Smooth muscle cell of the brain vasculature (primary cell): ENCODE results near the gene SEPTIN5.

ENCODE experiments used
- DNase-seq: peaks from one replicate; pipeline ENCODE4 v3.0.0-alpha.2; 2012; ENCODE audit warnings: low read depth, low spot score

The SEPTIN5 gene

DNA sequence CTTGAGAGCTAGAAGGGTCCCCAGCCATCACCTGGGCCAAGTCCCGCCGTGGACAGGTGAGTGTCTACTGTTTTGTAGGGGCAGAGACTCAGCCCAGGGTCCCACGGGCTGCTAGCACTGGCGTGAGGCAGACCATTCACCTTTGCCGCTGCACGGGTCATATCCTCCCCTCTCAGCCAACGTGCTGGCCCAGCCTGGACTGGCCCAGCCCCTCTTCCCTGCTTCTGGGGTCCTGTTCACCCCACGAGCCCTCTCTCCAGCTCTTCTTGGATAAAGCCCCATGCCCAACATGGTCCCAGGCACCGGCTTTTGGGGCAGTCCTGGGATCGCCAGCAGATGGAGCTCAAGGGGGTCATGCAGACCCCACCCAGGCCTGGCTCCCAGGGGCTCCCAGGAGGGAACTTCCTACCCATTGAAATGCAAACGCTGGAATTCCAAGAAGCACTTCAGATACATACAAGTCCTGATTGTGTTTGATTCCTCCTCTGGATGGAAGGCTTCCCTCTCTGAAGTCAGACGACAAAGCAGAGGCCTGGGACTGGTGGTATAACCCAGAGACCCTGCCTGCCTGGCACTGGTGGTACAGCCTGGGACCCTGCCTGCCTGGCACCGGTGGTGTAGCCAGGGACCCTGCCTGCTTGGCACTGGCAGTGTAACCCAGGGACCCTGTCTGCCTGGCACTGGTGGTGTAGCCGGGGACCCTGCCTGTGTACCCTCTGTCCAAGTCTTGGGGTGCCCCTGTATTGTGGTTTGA, 8.9 kb upstream of the SEPTIN5 start:
- no peak for DNase-seq

DNA sequence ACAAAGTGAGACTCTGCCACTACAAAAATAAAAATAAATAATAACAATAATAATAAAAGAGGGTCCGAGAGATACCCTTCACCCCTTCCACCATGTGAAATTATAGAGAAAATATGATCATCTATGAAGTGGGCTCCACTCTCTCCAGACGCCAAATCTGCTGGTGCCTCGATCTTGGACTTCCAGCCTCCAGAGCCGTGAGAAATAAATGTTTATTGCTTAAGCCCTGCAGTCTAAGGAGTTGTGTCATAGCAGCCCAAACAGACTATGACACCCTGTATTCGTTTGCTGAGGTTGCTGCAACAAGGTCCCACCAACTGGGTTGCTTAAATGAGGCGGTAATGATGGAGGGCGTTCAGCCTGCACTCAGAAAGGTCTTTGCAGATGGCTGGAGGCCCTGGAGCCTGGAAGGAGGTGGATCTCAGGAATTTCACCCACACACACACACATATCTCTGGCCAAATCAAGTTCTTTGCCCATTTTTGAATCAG, 7.6 kb upstream of the SEPTIN5 start:
- no peak for DNase-seq

DNA sequence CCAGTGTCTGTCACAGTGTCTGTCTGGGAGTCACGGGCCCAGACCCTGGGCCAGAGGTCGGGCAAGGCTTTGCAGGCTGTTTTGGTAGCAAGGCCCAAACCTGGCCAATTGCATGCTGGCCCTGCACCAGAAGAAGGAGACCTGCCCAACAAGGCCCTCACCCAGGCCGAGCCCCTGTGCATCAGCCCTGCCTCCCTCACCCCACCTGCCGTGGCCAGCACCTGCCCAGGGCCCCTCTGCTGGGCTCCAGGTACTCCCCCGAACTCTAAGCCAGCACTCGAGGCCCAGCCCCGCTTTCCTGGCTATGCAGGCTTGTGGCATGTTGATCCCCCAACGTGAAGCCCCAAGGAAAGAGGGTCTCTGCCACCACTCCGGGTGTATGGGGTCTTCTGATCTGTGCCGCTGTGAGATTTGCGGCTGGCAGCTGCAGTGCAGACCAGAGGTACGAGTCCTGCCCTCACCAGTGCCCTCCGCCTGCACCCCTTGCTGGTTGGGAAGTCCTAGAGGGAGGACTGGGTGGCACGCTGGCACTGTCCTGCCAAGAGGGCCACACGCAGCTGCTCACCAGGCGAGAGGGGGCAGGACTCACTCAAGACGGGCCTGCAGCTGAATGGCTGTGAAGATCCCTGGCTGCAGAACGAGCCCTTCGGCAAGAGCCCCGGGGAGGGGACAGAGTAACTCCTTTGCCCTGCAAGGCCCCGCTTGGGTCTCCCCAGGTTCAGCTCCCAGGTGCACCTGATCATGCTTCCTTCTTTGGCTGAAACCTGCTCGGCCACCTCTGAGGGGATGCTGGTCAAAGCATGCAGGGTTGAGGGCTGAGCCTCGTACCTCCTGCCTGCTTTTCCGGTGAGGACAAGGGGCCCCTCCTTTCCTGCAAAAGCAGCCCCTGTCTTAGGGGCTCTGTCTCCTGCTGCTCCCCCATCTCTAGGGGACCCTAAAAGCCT, 6.7 kb upstream of the SEPTIN5 start:
- DNase-seq = no peak

DNA sequence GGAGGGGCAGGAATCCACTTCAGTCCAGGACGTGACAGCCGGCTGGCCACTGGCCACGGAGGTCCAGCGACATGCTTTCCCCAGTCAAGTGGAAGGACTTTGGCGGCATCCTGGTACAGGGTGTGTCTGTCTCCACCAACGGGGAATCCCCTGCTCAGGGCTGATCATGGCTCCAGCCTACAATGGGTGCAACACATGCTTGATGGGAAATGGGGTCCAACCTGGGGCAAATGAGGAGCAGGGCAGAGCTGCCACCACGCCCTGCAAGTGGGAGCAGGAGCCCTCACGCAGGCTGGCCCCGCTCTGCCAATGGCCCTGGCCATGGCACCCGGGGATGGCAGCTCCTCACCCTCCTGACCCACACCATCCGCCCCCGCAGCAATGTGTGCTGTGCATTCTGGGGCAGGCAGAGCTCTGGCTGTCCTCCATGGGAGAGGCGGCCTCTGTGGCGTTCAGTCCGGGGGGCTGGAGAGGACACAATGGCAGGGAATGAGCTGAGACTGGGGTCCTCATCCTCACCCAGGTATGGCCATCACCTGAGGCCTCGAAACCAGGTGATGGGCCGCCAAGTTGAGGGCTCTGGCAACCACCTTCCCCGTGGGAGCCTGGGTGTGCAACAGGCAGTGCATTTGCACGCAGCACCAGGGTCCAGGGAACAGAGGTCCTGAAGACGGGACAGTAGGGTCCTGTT, 5.8 kb upstream of the SEPTIN5 start:
- no peak for DNase-seq

DNA sequence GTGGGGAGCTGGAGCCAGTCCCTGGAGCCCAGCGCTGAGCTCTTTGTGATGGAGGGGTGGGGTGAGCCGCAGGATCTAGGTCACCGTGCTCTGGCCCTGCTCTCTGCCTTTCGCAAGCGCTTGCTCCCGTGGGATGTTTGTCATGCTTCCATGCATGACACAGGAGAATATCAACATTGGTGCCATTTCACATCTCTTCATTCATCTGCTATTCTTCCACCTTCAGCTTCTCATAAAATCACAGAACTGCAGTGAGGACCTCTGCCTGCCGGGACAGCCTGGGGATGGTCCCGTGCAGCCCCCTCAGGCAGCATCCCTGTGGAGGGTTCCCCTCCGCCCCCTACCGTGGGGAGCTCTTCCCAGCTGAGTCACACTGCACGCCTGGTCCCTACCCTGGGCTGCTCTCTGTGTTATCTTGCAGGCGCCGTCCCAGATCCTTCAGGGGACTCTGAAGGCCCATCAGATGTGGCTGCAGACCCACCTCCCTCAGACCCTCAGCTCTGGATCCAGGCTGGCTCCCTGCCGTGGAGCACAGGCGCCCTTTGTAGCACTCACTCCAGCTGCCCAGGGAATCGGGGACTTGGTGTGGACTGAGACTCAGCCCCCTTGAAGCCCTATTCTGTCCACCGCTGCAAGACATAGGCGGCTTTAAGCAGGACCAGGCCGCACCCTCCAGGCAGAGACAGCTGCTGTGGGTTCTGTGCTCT, 5.1 kb upstream of the SEPTIN5 start:
- no peak for DNase-seq

DNA sequence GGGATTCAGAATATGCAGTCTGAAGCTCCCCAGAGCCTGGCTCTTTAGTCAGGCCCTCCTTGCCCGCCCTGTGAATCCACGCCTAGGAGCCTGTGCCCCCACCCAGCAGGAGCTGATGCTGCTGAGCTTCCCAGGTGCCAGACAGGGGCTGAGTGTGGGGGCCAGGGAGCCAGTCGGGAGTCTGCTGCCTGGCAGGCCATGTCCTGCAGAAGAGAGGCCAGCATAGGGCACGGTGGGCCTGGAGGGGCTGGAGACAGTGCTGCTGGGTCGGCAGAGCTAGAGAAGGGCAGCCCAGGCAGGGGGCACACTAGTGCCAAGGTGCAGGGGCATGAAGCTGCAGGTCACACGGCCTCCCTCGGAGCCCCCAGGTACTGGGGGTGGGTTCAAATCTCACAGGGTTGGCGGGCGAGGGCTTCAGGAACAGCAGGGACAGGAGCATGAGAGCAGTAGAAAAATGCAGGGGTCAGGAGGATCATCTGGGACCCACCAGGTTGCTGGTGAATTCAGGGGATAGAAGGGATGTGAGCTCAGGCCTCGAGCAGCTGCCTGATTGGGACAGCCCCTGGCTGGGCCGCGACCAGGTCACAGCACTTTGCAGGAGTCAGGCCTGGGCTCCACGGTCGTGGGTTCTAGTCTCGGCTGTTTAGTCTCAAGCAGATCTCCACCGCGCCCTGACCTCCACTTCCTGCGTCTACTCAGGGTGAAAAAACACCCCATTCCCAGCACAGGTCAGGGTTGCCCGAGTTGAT, 4.1 kb upstream of the SEPTIN5 start:
- DNase-seq = no peak

DNA sequence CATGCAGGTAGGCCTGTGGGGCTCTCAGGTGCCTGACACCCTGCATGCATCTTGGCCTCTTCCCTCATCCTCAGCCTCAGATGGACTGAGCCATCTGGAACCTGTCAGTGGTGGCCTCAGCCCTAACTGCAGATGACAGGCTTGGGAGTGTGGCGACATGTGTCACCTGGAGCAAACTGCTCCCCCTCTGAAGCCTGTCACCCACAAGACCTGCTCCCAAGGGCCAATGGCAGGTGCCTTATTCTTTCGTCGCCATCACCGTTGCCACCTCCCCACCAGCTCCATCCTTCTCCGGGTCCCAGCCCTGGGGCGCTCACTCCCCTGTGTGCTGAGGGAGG, 3.6 kb upstream of the SEPTIN5 start:
- DNase-seq = no peak

DNA sequence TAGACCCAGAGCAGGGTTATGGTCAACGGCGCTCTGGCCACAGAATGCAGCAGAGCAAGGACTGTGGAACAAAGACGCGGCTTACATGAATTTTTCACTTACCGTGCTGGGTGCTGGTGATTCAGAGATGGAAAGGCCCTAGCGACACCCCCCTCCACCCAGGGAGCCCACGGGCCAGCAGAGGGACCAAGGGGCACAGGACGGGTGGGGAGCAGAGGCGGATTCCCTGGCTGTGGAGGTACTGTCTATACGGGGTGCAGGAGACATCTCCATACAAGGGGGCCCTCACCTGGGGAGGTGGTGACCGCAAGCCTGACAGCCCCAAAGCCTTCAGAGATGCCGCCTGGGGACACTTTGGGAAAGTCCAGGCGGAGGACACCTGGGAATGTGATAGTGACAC, 1.1 kb upstream of the SEPTIN5 start:
- no peak for DNase-seq

DNA sequence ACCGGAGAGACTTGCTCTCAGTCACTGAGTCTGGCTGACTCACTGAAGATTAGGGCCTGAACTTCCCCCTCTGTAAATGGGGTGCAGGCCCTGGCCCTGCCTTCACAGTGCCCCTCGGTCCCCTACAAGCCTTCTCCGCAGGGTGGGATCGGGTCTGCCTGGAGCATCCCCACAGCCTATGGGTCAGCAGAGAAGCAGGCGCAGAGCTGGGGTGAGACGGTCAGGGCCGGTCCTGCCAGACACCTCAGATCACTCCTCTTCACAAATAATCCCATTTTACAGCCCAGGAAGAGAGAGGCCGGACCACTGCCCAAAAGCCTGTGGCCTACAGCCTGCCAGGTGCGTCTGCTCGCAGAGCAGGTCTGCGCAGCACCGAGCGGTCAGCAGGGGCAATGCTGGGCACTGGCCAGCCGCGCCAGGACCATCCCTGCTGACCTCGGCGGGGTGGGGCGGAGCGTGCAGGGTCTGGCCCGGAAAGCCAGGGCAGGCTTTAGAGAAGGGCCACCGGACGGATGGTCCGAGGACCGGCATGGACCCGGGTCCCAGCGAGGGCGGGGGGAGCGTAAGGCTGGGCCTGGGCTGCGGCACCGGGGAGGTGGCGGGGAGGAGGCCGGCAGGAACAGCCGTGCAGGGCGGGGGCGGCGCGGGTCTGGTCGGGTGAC, 522 bp upstream of the SEPTIN5 start:
- no peak for DNase-seq

DNA sequence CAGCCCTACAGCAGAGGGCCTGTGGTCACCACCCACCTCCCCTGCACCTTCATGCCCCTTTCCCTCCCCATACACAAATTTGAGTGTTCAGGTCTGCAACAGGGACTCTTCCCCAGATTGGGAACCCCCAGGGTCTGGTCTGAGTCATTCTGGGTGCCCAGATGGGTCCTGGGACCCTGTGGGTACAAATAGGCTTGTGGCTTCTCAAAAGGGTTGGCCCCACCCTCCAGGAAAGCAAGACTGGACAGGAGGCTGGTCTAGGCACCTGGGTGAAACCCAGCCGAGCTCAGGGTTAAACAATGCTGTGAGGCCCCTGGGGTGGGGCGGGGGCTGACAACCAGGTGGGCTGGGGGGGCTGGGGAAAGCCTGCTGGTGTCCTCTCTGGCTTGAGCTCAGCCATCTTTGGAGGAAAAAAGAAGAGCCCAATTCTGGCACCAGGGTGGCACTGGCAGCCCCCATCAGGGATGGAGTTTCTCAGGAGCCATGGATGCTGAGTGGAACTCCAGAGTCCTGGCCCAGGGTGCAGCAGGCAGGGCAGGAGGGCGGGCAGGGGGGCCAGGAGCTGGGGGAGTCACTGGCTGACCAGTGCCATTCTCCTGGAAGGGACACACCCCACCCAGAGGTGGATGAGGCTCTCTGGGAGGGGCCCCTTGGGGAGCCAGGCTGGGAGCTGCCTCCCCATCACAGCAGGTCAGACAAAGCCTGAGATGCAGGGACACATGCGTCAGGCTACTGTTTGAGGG, 1.1 kb downstream of the SEPTIN5 start:
- DNase-seq = no peak

DNA sequence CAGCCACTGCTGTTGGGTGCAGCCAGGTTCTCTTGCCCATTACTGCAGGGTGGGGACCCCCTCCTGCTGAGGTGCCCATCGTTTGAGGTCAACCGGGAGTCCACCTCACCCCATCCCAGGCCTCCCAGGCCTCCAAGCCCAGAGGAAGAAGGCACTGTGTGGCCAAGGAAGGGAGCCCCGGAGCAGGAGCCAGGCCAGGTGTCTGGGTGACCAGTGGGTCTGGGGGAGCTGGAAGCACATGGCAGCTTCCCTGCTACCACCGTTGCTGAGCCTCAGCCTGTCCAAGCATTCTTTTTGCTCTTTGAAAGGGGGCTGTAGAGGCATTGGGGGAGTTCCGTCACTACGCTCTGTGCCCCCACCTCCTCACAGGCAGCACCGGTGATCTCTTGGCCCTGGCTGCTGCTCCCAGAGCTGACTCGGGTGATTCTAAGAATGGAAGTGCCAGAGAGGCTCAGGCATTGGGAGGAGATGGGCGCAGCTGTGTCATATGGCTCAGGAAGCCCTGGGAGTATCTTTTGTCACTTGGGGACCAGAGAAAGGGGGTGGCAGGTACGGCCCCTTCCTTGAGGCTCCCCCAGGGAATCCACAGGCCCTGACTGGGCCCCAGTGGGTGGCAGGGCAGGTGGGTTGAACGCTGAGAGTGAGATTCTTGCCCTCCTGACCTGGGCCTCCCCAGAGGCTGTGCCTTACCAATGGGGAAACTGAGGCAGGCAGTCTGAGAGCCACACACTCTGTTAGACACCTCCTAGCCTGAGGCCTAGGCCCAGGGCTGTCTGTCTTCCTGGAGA, 1.9 kb downstream of the SEPTIN5 start:
- DNase-seq = no peak

DNA sequence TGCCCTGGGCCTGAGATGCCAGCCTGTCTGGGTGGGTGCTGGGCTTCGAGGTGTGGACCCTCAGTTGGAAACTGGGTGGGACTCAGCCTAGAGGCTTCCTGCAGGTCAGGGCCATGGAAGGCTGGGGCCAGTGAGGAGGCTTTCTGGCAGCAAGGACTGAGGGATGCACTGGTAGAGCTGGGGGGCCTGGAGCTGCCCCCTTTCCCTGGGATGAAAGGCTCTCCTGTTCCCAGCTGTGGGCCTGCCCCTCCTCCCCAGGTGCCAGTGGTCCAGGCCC, 2.5 kb downstream of the SEPTIN5 start:
- no peak for DNase-seq

DNA sequence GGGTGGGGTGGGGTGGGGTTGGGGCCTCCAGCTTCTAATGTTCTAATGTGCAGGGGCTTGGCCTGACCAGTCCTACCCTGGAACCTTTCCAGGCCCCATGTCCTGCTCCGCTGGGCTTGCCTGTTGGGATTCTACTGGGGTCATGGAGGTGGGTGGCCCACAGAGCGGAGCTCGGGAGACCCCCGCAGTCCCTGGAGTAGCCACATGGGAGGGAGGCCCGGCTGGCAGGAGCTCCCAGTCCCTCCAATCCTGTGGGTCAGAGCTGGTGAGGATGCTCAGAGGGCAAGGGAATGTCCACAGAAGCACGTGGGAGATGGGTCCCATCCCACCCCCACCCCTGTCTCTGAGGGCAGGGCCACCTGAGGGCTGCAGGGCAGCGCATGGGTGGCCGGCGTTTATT, 2.9 kb downstream of the SEPTIN5 start:
- DNase-seq = no peak

DNA sequence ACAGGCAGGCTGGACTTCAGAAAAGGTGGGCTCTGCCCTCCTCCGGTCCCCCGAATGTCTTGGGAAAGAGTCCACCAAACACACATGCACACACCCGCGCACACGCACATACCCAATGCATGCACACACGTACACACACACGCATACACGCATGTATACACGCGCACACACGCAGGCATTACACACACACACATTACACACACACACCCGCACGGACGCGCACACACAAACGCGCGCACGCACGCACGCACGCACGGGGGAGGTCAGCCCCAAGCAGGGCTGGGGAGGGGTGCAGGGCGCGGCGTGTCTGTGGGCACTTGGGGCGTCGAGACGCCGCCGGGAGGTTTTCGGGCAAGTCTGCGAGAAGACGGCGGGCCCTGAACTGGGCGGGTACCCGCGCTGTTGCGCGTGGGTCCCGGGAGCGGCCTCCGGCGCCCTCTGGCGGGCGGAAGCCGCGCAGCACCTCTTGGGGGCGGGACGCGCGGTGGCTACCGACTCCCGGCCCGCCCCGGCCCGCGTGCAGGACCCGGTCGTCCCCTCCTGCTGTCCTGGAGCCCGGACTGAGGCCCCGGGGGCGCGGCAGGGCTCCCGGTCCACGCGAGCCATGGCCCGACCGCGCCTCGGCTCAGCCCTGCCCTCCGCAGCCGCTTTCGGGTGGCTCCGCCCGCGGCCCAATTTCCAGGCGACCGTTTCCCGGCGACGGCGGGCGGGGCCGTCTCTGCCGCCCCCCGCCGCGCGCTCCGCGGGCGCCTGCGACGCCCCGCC, 3.6 kb downstream of the SEPTIN5 start:
- DNase-seq = no peak

DNA sequence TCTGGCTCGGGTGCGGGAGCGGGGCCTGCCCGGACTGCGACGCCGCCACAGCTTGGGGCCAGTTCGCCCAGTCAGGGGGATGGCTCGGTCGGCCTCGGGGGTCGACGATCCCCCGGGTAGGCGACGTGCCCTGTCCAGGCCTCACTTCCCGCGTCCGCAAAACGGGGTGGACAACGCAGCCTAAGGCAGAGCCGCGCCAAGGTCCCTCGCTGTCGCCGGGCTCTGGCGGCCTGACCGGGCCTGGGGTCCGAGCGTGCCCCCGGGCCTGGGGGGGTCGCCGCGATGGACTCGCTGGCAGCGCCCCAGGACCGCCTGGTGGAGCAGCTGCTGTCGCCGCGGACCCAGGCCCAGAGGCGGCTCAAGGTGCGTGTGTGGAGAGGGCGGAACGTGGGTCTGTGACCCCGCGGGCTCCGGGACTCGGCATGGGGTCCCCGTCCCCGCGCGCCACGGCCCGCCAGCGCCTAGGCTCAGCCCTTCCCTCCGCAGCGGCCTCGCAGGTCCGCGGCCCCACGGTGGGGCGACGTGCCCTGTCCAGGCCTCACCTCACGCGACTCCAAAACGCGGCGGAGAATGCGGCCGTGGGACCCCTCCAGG, 4.2 kb downstream of the SEPTIN5 start:
- DNase-seq = no peak

DNA sequence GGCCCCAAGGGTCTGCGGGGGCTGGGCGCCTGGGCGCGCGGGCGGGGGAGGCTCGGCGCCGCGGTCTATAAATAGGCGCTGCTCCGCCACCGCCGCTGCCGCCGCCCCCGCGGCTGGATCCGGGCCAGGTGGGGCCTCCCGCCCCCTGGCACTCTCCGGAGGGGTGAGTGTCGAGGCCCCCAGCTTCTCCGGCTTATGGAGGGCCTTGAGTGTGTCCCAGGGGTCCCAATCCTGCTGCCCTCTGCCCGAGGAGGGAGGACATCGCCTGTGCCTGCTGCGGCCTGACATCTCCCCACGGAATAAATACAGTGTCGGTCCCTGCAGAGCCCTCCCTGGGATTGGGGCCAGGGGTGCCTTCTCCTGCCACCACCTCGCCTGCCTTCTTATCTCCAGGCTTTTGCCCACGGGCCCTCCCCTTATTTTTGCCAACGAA, 4.8 kb downstream of the SEPTIN5 start:
- no peak for DNase-seq

DNA sequence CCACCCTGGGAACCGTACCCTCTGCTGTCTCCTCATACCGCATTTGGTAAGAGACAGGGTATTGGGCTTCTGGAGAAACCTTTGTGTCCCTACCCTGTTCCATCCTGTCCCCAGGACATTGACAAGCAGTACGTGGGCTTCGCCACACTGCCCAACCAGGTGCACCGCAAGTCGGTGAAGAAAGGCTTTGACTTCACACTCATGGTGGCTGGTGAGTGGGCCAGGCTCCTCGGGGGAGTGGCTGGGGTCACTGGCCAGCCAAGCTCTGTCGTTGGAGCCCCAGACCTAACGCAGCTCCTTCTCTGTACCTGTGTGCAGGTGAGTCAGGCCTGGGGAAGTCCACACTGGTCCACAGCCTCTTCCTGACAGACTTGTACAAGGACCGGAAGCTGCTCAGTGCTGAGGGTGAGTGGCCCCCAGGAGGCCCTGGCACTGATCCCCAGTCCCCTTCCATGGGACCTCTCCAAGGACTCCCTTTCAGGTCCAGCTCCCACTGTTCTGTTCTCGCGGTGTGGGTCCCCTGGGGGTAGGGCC, 5.3 kb downstream of the SEPTIN5 start:
- no peak for DNase-seq
